Endodermal cell (in vitro differentiated cells): ENCODE measurements around the gene RBM20. TPM values are rescaled to one million over a fixed set of nuclear protein-coding genes. Genes with fewer than 3 reads are reported as not detected.

Experiments
- DNase-seq: peaks from one replicate; pipeline ENCODE4 v3.0.0-alpha.2; 2017
- H3K27ac ChIP-seq: 2 replicates; pipeline ENCODE4 v1.5.1; 2013; ENCODE audit warnings: mild to moderate bottlenecking, low read depth, low read length, moderate library complexity
- H3K27me3 ChIP-seq: 2 replicates; pipeline ENCODE4 v1.6.1; 2013; ENCODE audit warnings: mild to moderate bottlenecking, low read length, moderate library complexity; ENCODE audit not compliant: insufficient read depth, control insufficient read depth, poor library complexity, severe bottlenecking
- H3K36me3 ChIP-seq: 2 replicates; pipeline ENCODE4 v1.7.0; 2013; ENCODE audit warnings: mild to moderate bottlenecking, low read length, moderate library complexity; ENCODE audit not compliant: control insufficient read depth, insufficient read depth
- H3K4me1 ChIP-seq: one replicate; pipeline ENCODE4 v1.7.0; 2013; ENCODE audit warnings: low read length; ENCODE audit not compliant: control insufficient read depth, insufficient read depth
- H3K4me3 ChIP-seq: 2 replicates; pipeline ENCODE4 v1.5.1; 2013; ENCODE audit warnings: mild to moderate bottlenecking, low read length, moderate library complexity
- H3K9ac ChIP-seq: 2 replicates; pipeline ENCODE4 v1.6.1; 2013; ENCODE audit warnings: mild to moderate bottlenecking, low read length, moderate library complexity; ENCODE audit not compliant: poor library complexity, severe bottlenecking; ENCODE audit errors: extremely low read depth
- H3K9me3 ChIP-seq: 2 replicates; pipeline ENCODE4 v1.6.1; 2013; ENCODE audit warnings: mild to moderate bottlenecking, low read length, moderate library complexity; ENCODE audit not compliant: control insufficient read depth
- H3K27ac Mint-ChIP-seq: 2 replicates; pipeline ENCODE4 v1.8.0; 2020; ENCODE audit warnings: mixed read lengths
- H3K27me3 Mint-ChIP-seq: 2 replicates; pipeline ENCODE4 v1.8.0; 2021; ENCODE audit warnings: mild to moderate bottlenecking, mixed read lengths; ENCODE audit not compliant: insufficient read depth
- H3K36me3 Mint-ChIP-seq: 2 replicates; pipeline ENCODE4 v1.8.0; 2020; ENCODE audit warnings: low read depth, mixed read lengths
- H3K4me1 Mint-ChIP-seq: 2 replicates; pipeline ENCODE4 v1.8.0; 2020; ENCODE audit warnings: mixed read lengths
- H3K4me3 Mint-ChIP-seq: 2 replicates; pipeline ENCODE4 v1.8.0; 2020; ENCODE audit warnings: mild to moderate bottlenecking, moderate library complexity, mixed read lengths
- H3K9me3 Mint-ChIP-seq: 2 replicates; pipeline ENCODE4 v1.8.0; 2020; ENCODE audit warnings: mild to moderate bottlenecking, mixed read lengths
- CTCF ChIP-seq: fragments of 200-600 bp; sonication (generic); conservative IDR thresholded peaks from 2 replicates; pipeline ENCODE4 v1.5.0; 2021; ENCODE audit warnings: antibody characterized with exemption, mild to moderate bottlenecking
- WGBS, 2 experiments: methylation state at CpG; one replicate each; pipeline versions ENCODE4 v1.1.5 to v1.1.7; 2013; ENCODE audit warnings: missing lambda C conversion rate in 2 of 2, mixed read lengths in 1 of 2; ENCODE audit not compliant: insufficient coverage in 1 of 2, insufficient read length in 1 of 2; 5-methylcytosine and 5-hydroxymethylcytosine counted together
- total RNA-seq, 2 donors: library from RNA; stranded (reverse); fragmentation: NEBNext Ultra II Directional in 1 of 2; extraction: Animal tissue kit (Norgen Biotek cat#: 25700) in 1 of 2; gene quantifications; 2 replicates in 1 of 2; 3 replicates in 1 of 2; pipeline ENCODE4 v1.2.1, GENCODE V29; 2021

Gene RBM20
- total RNA-seq, 2 donors from 2014 or later: 6.2 to 7.0 TPM

GRCh38 chr10:110881905-110882304 is 237.8 kb downstream of the RBM20 start:
- H3K4me1 ChIP-seq: no peaks in the 10 kb centered on the region
- no peaks in the 10 kb centered on the region for H3K27me3 ChIP-seq
- TF ChIP-seq CTCF: no peak
- DNase-seq: no peak
- H3K27ac ChIP-seq: no peak overlapping the region
- H3K36me3 ChIP-seq: peaks cover 43% of the 10 kb centered on the region
- H3K9ac ChIP-seq: no peak overlapping the region
- Mint-ChIP-seq H3K4me3 (no peak overlapping the region), H3K9me3 (no peaks in the 10 kb centered on the region), H3K27ac (no peak overlapping the region), H3K36me3 (peaks cover 23% of the 10 kb centered on the region), H3K27me3 (no peaks in the 10 kb centered on the region), H3K4me1 (no peaks in the 10 kb centered on the region)
- no peak overlapping the region for H3K4me3 ChIP-seq
- WGBS, 2 experiments: 93 to 100% methylated on average over 2 to 4 of the region's 4 CpGs
- H3K9me3 ChIP-seq: no peaks in the 10 kb centered on the region

GRCh38 chr10:110883924-110884323 is 239.8 kb downstream of the RBM20 start:
- TF ChIP-seq CTCF: no peak
- no peak overlapping the region for H3K4me3 ChIP-seq
- Mint-ChIP-seq H3K27me3 (no peaks in the 10 kb centered on the region), H3K4me3 (no peak overlapping the region), H3K4me1 (no peaks in the 10 kb centered on the region), H3K36me3 (peaks cover 28% of the 10 kb centered on the region), H3K9me3 (no peaks in the 10 kb centered on the region), H3K27ac (no peak overlapping the region)
- 96 to 98% methylated on average over 8 to 10 of the region's 10 CpGs for WGBS, 2 experiments
- no peak overlapping the region for H3K9ac ChIP-seq
- H3K27ac ChIP-seq: no peak overlapping the region
- no peaks in the 10 kb centered on the region for H3K4me1 ChIP-seq
- H3K9me3 ChIP-seq: no peaks in the 10 kb centered on the region
- peaks cover 52% of the 10 kb centered on the region for H3K36me3 ChIP-seq
- H3K27me3 ChIP-seq: no peaks in the 10 kb centered on the region
- DNase-seq: no peak

GRCh38 chr10:110885932-110886674 is 242.0 kb downstream of the RBM20 start:
- Mint-ChIP-seq H3K36me3 (peaks cover 34% of the 10 kb centered on the region), H3K27ac (no peak overlapping the region), H3K9me3 (no peaks in the 10 kb centered on the region), H3K4me1 (no peaks in the 10 kb centered on the region), H3K4me3 (no peak overlapping the region), H3K27me3 (no peaks in the 10 kb centered on the region)
- no peak for TF ChIP-seq CTCF
- H3K27me3 ChIP-seq: no peaks in the 10 kb centered on the region
- H3K36me3 ChIP-seq: peaks cover 61% of the 10 kb centered on the region
- no peaks in the 10 kb centered on the region for H3K9me3 ChIP-seq
- no peak for DNase-seq
- no peaks in the 10 kb centered on the region for H3K4me1 ChIP-seq
- H3K9ac ChIP-seq: no peak overlapping the region
- no peak overlapping the region for H3K27ac ChIP-seq
- WGBS, 2 experiments: 74 to 75% methylated on average over 4 to 5 of the region's 5 CpGs
- no peak overlapping the region for H3K4me3 ChIP-seq
